ENCODE data around the gene FHOD3.

DNA sequence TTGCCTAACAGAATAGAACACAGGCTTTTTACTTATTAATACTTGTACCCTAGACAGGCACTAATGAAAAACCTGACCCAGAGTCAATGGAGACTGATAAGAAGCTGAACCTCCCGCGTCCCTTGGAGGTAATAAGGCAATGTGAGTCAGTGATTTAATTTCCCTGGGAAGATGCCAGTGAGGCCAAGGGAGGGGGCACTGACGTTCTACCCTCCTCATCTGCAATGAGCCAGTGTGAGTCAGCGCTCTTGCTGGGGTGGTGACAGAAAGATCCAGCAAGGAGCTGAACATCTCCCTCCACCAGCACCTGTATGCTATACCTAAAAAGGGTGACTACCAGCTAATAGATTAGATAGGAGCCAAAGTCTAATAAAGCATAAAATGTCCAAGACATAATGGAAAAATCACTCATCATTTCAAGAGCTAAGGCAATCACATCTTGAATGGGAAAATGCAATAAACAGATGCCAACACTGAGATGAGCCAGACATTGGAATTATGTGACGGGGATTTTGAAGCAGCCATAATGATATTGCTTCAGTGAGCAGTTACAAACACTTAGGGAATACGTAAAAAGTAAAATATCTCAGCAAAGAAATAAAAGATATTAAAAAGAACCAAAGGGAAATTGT lies 414.4 kb downstream of the FHOD3 start:
- TF ChIP-seq, protein P1, sequence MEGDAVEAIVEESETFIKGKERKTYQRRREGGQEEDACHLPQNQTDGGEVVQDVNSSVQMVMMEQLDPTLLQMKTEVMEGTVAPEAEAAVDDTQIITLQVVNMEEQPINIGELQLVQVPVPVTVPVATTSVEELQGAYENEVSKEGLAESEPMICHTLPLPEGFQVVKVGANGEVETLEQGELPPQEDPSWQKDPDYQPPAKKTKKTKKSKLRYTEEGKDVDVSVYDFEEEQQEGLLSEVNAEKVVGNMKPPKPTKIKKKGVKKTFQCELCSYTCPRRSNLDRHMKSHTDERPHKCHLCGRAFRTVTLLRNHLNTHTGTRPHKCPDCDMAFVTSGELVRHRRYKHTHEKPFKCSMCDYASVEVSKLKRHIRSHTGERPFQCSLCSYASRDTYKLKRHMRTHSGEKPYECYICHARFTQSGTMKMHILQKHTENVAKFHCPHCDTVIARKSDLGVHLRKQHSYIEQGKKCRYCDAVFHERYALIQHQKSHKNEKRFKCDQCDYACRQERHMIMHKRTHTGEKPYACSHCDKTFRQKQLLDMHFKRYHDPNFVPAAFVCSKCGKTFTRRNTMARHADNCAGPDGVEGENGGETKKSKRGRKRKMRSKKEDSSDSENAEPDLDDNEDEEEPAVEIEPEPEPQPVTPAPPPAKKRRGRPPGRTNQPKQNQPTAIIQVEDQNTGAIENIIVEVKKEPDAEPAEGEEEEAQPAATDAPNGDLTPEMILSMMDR (IDR thresholded peaks at IDR 0.05): no peak
- TF ChIP-seq POLR2A (IDR thresholded peaks at IDR 0.05): no peak
